GM15510 (cell line): ENCODE measurements around the gene MKX.

Source experiments
- POLR2A ChIP-seq: IDR thresholded peaks from 3 replicates; pipeline ENCODE4 v1.6.1; 2011; ENCODE audit warnings: borderline replicate concordance; ENCODE audit not compliant: insufficient read length; ENCODE audit errors: extremely low read depth

The MKX gene

DNA sequence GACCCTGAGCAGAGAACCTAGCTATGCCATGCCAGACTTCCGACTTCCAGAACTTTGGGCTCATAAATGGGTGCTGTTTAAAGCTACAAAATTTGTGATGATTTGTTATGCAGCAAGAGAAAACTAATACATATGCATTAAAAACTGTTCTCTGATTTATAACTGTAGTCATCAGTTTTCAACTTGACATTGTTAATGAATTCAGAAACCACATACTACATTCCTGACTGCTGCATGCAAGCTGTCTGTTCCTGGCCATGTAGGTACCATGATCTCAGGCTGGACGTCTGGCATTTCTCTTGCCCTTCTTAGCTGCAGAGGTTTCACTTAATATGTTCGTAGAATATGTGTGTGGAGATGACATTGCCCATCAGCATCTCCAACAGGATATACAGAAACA, 28.4 kb downstream of the MKX start:
- no peak for TF ChIP-seq POLR2A

DNA sequence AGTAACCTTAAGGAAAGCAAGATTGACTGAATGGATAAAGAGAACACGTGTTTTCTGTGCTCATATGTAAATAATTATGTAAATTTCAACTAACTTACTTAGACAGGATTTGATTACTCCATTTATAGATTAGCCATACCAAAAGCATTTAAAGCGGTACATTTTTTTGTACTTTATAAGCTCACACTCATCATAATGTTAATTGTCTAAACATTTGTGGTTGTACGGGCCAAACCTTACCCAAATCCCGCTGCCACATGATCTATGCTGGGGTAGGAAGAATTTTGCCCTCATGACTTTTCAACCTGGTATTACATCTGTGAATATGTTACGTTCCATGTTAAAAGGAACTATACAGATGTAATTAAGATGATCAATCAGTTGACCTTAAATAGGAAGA, 29.1 kb downstream of the MKX start:
- no peak for TF ChIP-seq POLR2A

DNA sequence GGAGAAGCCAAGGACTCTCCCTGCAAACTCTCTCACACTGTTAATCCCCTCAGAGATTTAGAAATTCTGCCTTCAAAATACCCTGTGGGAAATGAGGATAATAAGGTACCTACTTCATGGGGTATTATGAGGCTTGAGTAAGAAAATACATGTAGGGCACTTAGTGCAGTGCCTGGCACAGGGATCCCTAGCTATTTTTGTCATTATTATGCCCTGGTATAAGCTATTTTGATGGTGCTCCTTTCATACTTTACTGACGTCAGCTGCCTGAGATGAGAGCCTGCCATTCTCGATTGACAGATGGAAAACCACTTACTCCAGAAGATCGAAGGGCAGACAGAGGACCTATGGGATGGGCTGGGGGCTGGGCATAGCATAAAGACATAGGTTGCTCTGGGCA, 30.1 kb downstream of the MKX start:
- no peak for TF ChIP-seq POLR2A

- no peak for TF ChIP-seq POLR2A
These were observed 31.3 kb downstream of the MKX start for GRCh38 chr10:27714349-27714748.

GRCh38 chr10:27713941-27714340, 31.7 kb downstream of the MKX start:
- no peak for TF ChIP-seq POLR2A

DNA sequence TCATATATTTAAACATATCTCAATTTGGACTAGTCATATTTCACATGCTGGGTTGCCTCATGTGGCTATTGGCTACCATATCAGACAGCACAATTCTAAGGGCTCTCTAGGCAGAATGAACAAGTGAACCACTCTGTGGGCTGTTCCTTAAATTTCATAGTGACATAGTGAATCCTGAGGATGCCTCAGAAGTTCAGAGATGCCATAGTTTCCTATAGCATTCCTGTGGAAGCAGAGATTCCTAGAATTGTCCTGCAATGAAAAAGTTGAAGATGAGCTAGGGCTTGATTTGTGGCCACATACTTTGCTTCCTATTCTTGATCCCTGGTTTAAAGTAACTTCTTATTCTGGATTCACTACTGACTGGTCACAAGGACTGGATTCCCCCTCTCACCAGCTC, 35.6 kb downstream of the MKX start:
- TF ChIP-seq POLR2A, result no peak

- TF ChIP-seq POLR2A, result no peak
These were observed 36.3 kb downstream of the MKX start for GRCh38 chr10:27709304-27709703.

DNA sequence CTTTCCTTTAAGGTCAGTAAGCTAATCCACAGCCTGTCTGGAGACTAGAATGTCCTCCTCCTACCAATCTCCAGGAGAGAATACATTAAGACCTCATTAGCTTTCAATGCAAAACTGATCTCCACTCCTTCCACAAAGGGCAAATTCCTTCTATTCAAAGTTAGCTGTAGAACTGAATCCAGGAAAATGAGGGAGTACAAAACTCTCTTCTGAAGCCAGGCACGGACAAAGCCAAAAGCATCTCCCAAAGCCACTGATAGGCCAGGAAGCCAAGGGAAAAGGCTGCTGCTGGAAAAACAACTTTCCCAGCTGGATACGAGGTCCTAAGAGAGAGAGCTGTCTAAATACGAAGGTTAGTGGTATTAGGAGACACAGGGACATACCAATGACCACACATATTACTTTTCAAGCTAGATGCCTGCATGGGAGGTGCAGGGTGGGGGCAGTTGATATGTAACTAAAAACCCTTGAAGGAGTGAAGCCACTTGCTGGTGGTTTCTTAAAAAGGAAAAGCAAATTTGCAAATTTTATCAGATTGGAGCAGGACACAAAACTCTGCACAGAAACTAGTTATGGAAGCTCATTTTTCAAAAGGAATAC, 43.6 kb downstream of the MKX start:
- no peak for TF ChIP-seq POLR2A

DNA sequence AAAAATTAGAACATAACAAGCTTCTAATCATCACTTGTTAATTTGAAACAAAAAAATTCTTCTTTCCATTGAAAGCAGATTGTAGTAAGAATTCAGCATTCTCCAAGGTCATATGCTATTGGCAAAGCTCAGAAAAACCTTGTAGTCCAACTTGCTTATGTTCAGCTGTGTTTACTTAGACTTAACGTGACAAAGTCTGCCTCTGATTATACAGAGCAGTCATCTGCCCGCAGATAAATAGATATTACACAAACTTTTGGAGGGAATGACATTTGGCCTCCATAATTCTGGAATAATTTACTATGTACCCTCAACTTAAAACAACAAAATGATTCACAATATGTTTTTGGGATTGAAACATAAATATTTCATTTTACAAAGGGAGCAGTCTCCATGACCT, 45.8 kb downstream of the MKX start:
- no peak for TF ChIP-seq POLR2A

DNA sequence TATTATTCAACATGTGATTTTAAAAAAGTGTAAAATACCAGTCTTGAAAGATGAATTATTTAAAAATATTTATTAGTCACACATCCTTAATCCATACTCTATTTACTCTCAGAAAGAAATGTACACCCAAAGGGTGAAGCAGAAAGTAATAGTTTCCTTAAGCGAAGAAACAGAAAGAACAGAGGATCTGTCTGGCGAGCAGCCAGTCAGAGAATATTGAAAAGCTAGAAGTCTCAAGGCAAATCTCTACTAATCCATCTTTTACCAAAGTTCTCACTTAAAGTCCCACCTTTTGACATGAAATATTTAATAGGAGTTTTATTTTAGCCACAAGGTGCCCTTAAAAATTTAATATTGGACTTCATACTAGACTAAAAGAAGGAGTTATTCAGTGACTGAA, 46.7 kb downstream of the MKX start:
- TF ChIP-seq POLR2A, result no peak

GRCh38 chr10:27696466-27696865, 49.2 kb downstream of the MKX start:
- no peak for TF ChIP-seq POLR2A

- no peak for TF ChIP-seq POLR2A
These were observed 49.9 kb downstream of the MKX start for GRCh38 chr10:27695706-27696105.

DNA sequence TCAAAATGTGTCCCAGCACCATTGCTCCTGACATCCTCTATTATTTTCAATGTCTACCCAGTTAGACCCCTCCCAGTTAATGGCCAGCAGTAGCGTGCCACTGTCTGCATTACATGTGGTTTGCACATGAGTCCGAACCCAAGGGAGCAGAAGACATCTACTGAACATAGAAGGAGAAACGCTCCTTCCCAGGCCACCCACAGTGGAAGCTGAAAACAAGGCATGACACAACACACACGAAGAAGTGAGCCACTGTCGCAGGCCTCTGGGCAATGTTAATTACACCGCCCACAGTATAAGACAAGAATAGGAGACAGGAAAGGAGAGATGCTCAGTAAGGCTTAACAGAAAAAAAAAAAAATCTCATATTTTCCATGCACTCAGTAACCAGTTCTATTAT, 50.5 kb downstream of the MKX start:
- no peak for TF ChIP-seq POLR2A

DNA sequence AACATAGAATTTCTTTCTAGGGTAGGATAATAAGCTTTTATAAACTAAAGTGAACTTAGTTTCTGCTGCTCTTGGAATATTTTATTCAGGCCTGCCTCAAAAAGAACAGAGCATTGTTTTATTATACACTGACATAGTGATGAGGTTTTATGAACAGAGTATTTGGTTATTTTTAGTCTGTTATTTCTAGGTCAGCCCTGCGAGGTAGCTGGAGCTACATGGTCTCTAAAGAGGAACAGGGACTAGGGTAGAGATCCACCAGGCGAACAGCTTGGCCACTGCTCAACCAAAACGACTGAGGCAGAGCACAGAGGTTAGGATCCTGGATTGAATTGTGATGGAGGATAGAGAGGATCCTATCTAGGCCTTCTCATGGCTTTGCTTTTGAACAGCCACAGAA, 53.0 kb downstream of the MKX start:
- no peak for TF ChIP-seq POLR2A

DNA sequence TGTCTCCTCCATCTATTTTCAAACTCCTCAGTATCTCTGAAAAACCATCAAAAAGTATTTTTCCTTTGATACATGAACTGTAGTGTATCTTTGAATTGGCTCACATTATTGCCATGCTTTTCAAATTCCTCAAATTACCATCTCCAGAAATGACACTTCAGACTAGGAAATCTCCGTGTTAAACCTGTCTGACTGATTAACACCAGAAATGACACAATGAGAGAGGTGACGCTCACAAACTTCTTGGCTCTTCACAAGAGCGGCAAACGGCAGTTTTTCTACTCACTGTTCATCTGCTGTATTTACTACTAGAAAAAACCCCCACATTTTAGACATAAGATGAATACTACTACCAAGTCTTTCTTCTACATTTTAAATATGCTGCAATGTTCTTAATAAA, 56.6 kb downstream of the MKX start:
- TF ChIP-seq POLR2A, result no peak

GRCh38 chr10:27688276-27688675, 57.3 kb downstream of the MKX start:
- no peak for TF ChIP-seq POLR2A

GRCh38 chr10:27687743-27688142, 57.9 kb downstream of the MKX start:
- no peak for TF ChIP-seq POLR2A
